IMR-90 (cell line): Measurements from ENCODE around the gene ATOSB.

Source experiments
- CTCF ChIP-seq: conservative IDR thresholded peaks from 2 replicates; pipeline ENCODE4 v1.5.1; 2012; ENCODE audit warnings: mild to moderate bottlenecking, low read depth, low read length, improper control_type of control experiment
- ELK1 ChIP-seq: fragments of 150-350 bp; IDR thresholded peaks from 2 replicates; pipeline ENCODE4 v1.6.1; 2016; ENCODE audit warnings: low read depth, mild to moderate bottlenecking, low read length, moderate library complexity, borderline replicate concordance
- FOS ChIP-seq: fragments of 150-350 bp; IDR thresholded peaks from 2 replicates; pipeline ENCODE4 v1.6.1; 2016; ENCODE audit warnings: low read depth, low read length
- MAFK ChIP-seq: IDR thresholded peaks from 2 replicates; pipeline ENCODE4 v1.6.1; 2012; ENCODE audit warnings: low read depth, low read length, improper control_type of control experiment
- MXI1 ChIP-seq: IDR thresholded peaks from 2 replicates; pipeline ENCODE4 v1.6.1; 2012; ENCODE audit warnings: low read depth, mild to moderate bottlenecking, low read length, moderate library complexity, borderline replicate concordance
- POLR2A ChIP-seq: IDR thresholded peaks from 2 replicates; pipeline ENCODE4 v1.6.1; 2012; ENCODE audit warnings: mild to moderate bottlenecking, low read depth, low read length
- RAD21 ChIP-seq: IDR thresholded peaks from 2 replicates; pipeline ENCODE4 v1.6.1; 2012; ENCODE audit warnings: low read length, improper control_type of control experiment
- RCOR1 ChIP-seq: IDR thresholded peaks from 2 replicates; pipeline ENCODE4 v1.6.1; 2012; ENCODE audit warnings: mild to moderate bottlenecking, low read length, improper control_type of control experiment; ENCODE audit not compliant: insufficient replicate concordance
- RFX5 ChIP-seq: IDR thresholded peaks from 2 replicates; pipeline ENCODE4 v1.8.0; 2012; ENCODE audit warnings: low read depth, mild to moderate bottlenecking, low read length, moderate library complexity
- SMC3 ChIP-seq: fragments of 150-350 bp; IDR thresholded peaks from 2 replicates; pipeline ENCODE4 v1.6.1; 2016; ENCODE audit warnings: low read depth, mild to moderate bottlenecking, antibody characterized with exemption, low read length, moderate library complexity

GRCh38 chr9:35060548-35061207, 55.0 kb downstream of the ATOSB start:
- TF ChIP-seq RCOR1: no peak
- no peak for TF ChIP-seq CTCF
- no peak for TF ChIP-seq RAD21
- no peak for TF ChIP-seq POLR2A
- TF ChIP-seq SMC3: no peak
- TF ChIP-seq MAFK: no peak
- TF ChIP-seq MXI1: no peak
- TF ChIP-seq ELK1: no peak
- no peak for TF ChIP-seq RFX5
- TF ChIP-seq FOS: no peak
